GM21717 (cell line): ENCODE measurements around the gene LARGE2.

Source experiments
- ATAC-seq: cut with Tn5 transposase; IDR thresholded peaks from one replicate; pipeline ENCODE4 v1.9.1; 2021; ENCODE audit warnings: mild to moderate bottlenecking, moderate library complexity; ENCODE audit not compliant: unreplicated experiment

LARGE2 gene

GRCh38 chr11:45948356-45948755 lies 25.9 kb downstream of the LARGE2 start:
- ATAC-seq: no peak

- ATAC-seq: no peak
These were observed 27.5 kb downstream of the LARGE2 start for GRCh38 chr11:45949992-45950407.

- ATAC-seq: no peak
These were observed 37.4 kb downstream of the LARGE2 start for GRCh38 chr11:45959851-45960250.

DNA sequence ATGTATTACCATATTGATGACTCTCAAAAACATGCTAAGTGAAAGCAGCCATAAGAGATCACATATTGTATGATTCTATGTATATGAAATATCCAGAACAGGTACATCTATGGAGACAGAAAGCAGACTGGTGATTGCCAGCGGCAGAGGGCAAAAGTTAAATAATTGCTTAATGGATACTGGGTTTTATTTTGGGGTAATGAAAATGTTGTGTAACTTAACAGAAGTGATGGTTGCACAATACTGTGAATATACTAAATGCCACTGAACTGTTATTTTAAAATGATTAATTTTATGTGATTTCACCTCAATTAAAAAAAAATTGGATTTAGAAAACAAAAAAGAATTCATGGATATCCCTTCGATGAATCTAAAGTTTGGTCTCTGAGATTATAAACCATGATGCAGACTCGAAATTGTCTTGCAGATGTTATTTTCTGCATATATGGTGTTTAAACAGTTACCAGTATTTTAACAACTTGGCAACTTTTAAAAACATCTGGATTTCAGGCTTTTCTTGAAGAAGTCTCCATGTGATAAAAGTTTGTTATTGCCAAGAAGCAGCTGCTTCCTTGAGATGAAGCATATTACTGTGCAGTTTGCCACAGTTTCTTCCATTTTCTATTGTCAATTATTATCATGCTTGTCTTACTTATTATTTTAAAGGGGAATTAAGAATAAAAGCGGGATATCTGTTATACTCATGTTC lies 38.1 kb downstream of the LARGE2 start:
- ATAC-seq: no peak

DNA sequence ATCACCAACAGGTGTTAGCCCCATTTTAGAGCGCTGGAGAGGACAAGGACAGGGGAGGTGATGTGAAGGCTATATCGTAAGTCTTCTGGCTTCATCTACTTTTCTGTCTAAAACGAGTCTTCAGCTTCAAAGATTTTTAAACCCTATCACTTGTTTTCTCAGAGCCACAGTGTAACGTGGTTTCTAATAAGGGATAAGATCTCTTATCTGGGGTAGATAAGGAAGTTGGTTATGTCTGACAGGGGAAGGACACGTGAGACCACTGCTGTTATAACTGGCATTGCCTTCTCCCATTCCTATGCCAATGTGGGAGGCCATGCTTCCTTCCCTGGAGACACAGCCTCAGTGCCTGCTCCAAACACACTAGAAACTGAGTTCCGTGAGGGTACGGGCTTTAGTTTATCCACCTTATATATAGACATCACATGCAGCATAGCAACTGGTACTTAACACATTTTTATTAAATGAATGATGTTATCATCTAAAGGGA lies 39.3 kb downstream of the LARGE2 start:
- ATAC-seq: no peak

GRCh38 chr11:45964911-45965389 lies 42.5 kb downstream of the LARGE2 start:
- ATAC-seq: no peak

DNA sequence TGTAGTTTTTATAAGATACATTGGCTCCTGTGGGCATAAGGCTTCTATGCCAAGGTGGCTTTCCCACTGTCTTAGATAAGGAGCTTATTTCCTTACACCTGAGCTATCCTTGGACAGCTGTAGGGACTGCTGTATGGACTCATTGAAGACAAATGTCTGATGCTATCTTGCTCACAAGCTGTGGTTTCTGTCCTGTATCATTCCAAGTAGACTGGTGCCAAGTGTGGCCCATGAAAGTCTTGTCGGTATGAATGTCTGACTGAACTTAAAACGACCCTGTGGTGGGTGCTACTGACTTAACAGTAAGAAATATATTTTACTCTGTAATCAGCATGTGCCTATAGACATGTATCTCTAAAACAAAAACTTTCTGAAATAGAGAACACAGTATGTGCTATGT lies 45.0 kb downstream of the LARGE2 start:
- ATAC-seq: no peak

GRCh38 chr11:45968901-45969300 lies 46.4 kb downstream of the LARGE2 start:
- no peak for ATAC-seq

GRCh38 chr11:45973601-45974000 lies 51.1 kb downstream of the LARGE2 start:
- no peak for ATAC-seq

- ATAC-seq: no peak
These were observed 52.4 kb downstream of the LARGE2 start for GRCh38 chr11:45974806-45975205.
